GM21447 (cell line): ENCODE results near the gene SAGE1.
"Not testable (repeated sequence)": the region's sequence is repeated elsewhere in the genome, so short reads cannot be mapped to it uniquely, and the experiment has no call there.

Experiments used
- ATAC-seq: cut with Tn5 transposase; IDR thresholded peaks from one replicate; pipeline ENCODE4 v1.9.1; 2021; ENCODE audit not compliant: unreplicated experiment

SAGE1 gene

GRCh38 chrX:135893294-135893817 lies at the start of gene SAGE1, which contains the start of gene CT45A10:
Gene SAGE1 (plus strand): TSS chrX:135893716. CDS start chrX:135896243, 2,527 bp downstream.
Gene CT45A10 (minus strand): TSS chrX:135893444. CDS start chrX:135885344, 8,100 bp downstream.
- ATAC-seq: no peak

- not testable (repeated sequence) for ATAC-seq
Measured at GRCh38 chrX:135854438-135854837, 39.1 kb upstream of the SAGE1 start, which contains the start of gene CT45A8. Gene CT45A8 (minus strand): TSS chrX:135854538. CDS start chrX:135850783, 3,755 bp downstream.

GRCh38 chrX:135871712-135872111 lies 21.8 kb upstream of the SAGE1 start, which contains the start of gene CT45A9:
Gene CT45A9 (minus strand): TSS chrX:135871812. CDS start chrX:135868061, 3,751 bp downstream.
- not testable (repeated sequence) for ATAC-seq

GRCh38 chrX:135882741-135883140 lies 10.8 kb upstream of the SAGE1 start:
- not testable (repeated sequence) for ATAC-seq

GRCh38 chrX:135888230-135888629 lies 5.3 kb upstream of the SAGE1 start:
- not testable (repeated sequence) for ATAC-seq

- ATAC-seq: not testable (repeated sequence)
Measured at GRCh38 chrX:135888976-135889375, 4.5 kb upstream of the SAGE1 start.

GRCh38 chrX:135890087-135890585 lies 3.4 kb upstream of the SAGE1 start:
- no peak for ATAC-seq

- ATAC-seq: no peak
Measured at GRCh38 chrX:135892781-135893180, 735 bp upstream of the SAGE1 start.

GRCh38 chrX:135910251-135910650 lies 16.7 kb downstream of the SAGE1 start:
- no peak for ATAC-seq

- ATAC-seq: no peak
Measured at GRCh38 chrX:135914404-135914803, 20.9 kb downstream of the SAGE1 start.

- not testable (repeated sequence) for ATAC-seq
Measured at GRCh38 chrX:135920516-135920915, 27.0 kb downstream of the SAGE1 start.

GRCh38 chrX:135923353-135923752 lies 29.8 kb downstream of the SAGE1 start:
- no peak for ATAC-seq

GRCh38 chrX:135927897-135928296 lies 34.4 kb downstream of the SAGE1 start:
- no peak for ATAC-seq

GRCh38 chrX:135931644-135932487 lies 38.4 kb downstream of the SAGE1 start:
- ATAC-seq: no peak

- ATAC-seq: no peak
Measured at GRCh38 chrX:135944486-135944885, 51.0 kb downstream of the SAGE1 start.

- ATAC-seq: no peak
Measured at GRCh38 chrX:135951291-135951690, 57.8 kb downstream of the SAGE1 start.
